IPS-NIHi11 (cell line): ENCODE data around the gene GRM1.
"Not testable (repeated sequence)": the region's sequence is repeated elsewhere in the genome, so short reads cannot be mapped to it uniquely, and the experiment has no call there.

ENCODE experiments used
- DNase-seq: peaks from one replicate; pipeline ENCODE4 v3.0.0; 2012; ENCODE audit warnings: mixed read lengths, low spot score

Gene GRM1

GRCh38 chr6:146191166-146191565 lies 162.3 kb downstream of the GRM1 start:
- no peak for DNase-seq

DNA sequence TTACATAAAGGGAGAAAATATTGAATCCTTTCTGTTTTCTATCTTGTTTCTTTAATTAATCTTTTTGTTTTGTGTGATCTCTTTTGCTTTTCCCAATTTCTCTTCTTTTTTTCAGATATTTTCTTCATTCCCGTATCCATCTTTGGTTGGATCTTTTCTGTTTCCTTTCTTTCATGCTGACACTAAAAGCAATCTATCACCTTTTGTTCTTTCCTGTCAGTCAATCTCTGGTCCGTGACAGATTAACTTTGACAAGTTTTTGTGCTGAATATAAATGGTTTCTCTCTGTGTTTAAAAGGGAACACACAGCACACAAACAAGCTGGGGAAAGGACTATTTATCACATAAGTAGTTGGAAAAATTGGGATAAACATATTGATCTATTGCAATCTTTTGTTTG lies 162.8 kb downstream of the GRM1 start:
- DNase-seq = no peak

DNA sequence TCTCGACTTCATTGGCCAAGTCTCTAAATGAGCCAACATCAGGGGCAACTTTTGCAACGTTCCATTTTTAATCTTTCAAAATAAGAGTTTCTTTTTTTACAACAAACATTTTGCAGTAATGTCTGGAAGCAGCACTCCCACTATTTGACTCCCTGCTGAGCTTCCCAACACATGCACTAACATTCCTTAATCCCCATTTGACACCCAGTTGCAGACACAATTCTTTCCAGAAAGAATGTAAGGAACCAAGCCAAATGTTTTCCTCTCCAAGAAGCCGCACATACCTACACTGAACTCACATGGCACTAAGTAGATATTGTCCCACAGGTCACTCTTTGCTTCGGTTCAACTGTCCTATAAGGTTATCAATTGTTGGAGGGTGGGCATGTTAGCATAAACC lies 165.6 kb downstream of the GRM1 start:
- peak; percentile 7 for DNase-seq

DNA sequence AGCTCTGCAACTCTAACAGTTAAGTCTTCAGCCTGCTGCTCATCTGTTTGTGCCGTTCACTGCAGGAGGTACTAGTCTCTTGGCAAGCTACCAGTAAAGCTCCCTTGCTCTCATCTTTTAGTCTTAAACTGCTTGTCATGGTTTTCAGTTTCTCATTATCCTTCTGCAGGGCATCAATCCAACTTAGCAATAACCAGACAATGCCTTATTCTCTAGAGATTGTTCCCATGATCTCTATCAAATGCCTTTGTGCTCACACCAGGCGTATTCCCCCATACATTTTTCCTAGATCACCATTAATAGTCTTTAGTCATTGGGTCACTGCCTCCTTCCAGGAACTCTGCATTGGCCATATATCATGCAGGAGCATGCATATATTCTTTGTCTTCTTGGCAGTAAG lies 171.3 kb downstream of the GRM1 start:
- DNase-seq = no peak

- DNase-seq = no peak
Measured at GRCh38 chr6:146202570-146202969, 173.7 kb downstream of the GRM1 start.

GRCh38 chr6:146209942-146210341 lies 181.1 kb downstream of the GRM1 start:
- DNase-seq = no peak

GRCh38 chr6:146210406-146211083 lies 181.7 kb downstream of the GRM1 start:
- no peak for DNase-seq

GRCh38 chr6:146211646-146212045 lies 182.8 kb downstream of the GRM1 start:
- DNase-seq = no peak

- no peak for DNase-seq
Measured at GRCh38 chr6:146212781-146213180, 183.9 kb downstream of the GRM1 start.

DNA sequence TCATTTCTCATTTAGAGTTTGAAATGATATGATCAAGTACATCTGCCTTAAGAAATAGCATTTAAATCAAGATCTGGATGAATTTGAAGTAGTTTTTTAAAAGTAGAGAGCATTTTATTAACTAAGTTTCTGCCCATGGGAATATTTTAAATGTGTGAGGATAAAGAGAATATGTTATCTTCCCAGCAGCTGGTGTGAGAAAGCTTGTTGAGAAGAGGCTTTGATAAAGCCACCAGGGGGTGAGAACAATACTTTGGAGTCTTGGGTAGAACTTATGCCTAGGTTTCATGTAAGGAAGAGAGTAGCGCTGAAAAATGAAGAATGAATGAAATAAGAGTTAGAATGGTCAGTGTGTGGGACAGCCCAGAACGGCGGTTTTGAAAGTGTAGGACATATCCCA lies 190.2 kb downstream of the GRM1 start:
- no peak for DNase-seq

- DNase-seq = no peak
Measured at GRCh38 chr6:146224449-146224848, 195.6 kb downstream of the GRM1 start.

- no peak for DNase-seq
Measured at GRCh38 chr6:146224988-146225387, 196.1 kb downstream of the GRM1 start.

DNA sequence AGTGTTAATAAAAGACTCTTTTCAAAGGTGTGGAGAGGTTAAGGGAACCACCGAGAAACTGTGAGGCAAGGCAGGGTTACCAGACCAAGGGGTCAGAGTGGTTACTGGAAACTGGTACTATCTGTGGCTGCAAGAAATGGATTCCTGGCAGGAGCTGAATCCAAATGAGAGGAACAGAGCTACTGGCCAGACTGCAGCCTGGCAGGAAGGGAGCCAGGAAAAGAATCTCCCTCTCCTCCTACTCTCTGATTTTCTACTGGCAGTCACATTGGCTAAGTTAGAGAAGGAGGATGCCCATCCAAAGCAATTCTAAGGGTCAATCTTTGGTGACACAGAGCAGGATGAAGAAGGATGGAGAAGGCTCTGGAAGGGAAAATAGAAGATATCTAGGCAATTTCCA lies 211.5 kb downstream of the GRM1 start:
- no peak for DNase-seq

GRCh38 chr6:146240807-146241206 lies 211.9 kb downstream of the GRM1 start:
- DNase-seq = no peak

DNA sequence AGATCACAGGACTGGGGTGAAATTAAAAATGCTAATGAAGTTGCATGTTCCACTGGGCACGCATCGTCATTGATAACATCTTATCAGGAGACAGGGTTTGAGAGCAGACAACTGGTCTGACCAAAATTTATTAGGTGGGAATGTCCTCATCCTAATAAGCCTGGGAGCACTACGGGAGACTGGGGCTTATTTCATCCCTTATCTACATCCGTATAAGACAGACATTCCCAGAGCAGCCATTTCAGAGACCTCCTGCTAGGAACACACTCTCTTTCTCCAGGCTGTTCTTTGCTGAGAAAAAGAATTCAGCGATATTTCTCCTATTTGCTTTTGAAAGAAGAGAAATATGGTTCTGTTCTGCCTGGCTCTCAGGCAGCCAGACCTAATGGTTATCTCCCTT lies 214.8 kb downstream of the GRM1 start:
- not testable (repeated sequence) for DNase-seq

GRCh38 chr6:146244630-146245143 lies 215.8 kb downstream of the GRM1 start:
- no peak for DNase-seq

DNA sequence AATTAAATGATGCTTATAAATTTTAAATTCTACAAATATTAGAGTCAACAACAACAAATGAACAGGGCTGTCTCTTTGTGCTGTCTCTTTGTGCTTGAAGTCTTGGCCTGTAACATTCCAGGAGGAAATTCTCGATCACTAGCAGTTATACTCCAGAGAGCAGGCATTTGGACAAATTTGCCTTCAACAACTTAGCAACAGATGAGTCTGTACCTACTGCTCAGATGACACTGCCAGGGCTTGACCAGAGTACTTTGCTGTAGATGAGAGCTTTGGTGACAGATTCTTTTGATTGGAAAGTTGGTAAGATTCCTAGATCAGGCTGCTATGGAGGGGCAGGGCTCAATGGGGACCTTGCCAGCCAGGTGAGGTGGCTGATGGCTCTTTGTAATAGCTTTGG lies 217.2 kb downstream of the GRM1 start:
- no peak for DNase-seq

DNA sequence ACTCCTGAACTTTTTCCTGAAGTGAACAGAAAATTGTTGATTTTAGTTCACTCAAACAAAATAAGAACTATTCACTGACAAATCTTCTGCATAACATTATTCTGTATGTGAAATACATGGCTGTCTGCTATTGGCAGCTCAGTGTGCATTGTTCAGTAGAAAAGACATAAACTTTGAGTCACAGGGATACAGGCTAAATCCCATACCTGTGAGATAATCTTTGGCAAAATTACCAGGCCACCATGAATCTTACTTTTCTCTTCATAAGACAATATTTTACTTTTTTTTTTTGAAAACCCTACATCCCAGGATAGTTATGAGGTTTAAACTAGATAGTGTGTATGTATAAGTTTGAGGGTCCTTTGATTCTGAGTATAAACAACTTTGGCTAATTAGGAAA lies 224.8 kb downstream of the GRM1 start:
- no peak for DNase-seq

DNA sequence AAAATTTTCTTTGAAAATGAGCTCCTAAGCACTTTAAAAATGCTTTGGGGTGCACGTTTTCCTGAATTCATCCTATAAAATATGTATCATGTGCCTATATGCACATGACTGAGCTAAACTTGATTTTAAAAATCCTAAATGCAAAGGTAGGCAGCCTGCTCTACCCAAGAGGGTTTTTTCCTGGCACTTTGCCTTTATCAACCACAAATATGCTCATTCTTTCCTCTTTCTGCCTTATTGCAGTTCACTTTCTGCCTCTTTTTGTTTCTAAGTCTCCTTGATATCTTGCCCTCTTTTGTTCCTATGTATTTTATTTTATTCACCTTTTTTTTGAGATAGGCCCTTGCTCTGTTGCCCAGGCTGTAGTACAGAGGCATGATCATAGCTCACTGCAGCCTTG lies 229.3 kb downstream of the GRM1 start:
- no peak for DNase-seq

DNA sequence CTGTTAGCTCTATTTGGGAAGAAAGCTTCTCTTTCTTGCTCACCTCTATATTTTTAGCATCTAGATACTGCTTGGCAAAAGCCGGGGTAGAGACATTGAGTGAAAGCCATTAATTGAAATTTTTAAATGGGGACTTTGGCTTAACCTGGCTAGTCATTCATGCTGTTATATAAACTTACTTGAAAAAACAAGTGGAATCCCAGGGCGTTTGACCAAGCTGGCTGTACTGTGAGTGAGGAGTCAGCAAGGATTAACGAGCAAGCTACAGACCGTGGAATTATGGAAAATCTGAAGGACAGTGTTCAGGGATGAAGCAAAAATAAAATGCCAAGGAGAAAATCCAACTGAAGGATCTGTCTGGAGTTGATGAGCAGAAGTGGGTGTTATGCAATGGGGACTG lies 232.0 kb downstream of the GRM1 start:
- no peak for DNase-seq

- no peak for DNase-seq
Measured at GRCh38 chr6:146265056-146265455, 236.2 kb downstream of the GRM1 start.

DNA sequence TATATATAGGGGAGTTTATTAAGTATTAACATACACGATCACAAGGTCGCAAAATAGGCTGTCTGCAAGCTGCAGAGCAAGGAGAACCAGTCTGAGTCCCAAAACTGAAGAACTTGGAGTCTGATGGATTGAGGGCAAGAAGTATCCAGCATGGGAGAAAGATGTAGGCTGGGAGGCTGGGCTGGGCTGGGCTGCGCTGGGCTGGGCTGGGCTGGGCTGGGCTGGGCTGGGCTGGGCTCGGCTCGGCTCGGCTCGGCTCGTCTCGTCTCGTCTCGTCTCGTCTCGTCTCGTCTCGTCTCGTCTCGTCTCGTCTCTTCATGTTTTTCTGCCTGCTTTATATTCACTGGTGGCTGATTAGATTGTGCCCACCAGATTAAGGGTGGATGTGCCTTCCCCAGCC lies 238.6 kb downstream of the GRM1 start:
- DNase-seq = no peak

GRCh38 chr6:146267946-146268345 lies 239.1 kb downstream of the GRM1 start:
- no peak for DNase-seq

GRCh38 chr6:146269482-146269881 lies 240.6 kb downstream of the GRM1 start:
- no peak for DNase-seq
